Kidney (tissue), 14 donors: ENCODE measurements around the gene BAZ1A. TPM values are rescaled to one million over a fixed set of nuclear protein-coding genes. Genes with fewer than 3 reads are reported as not detected.
"Not testable (repeated sequence)": the region's sequence is repeated elsewhere in the genome, so short reads cannot be mapped to it uniquely, and the experiment has no call there.

Experiments
- DNase-seq, 5 donors: peaks; one replicate each; pipeline ENCODE4 v3.0.0-alpha.2; 2013 to 2020
- FAIRE-seq: peaks from 2 replicates; lab custom pipeline; 2012; peaks lifted over from hg19 to GRCh38; lab: Jason Lieb, UNC
- H3K27ac ChIP-seq, 2 donors: one replicate each; pipeline ENCODE4 v1.7.0; 2013; ENCODE audit warnings: low read depth in 2 of 2, low read length in 2 of 2, inconsistent platforms in 1 of 2
- H3K27me3 ChIP-seq: one replicate; pipeline ENCODE4 v1.7.1; 2013; ENCODE audit warnings: low read length, inconsistent platforms; ENCODE audit not compliant: control insufficient read depth, insufficient read depth
- H3K36me3 ChIP-seq, 3 donors: one replicate each; pipeline versions ENCODE4 v1.7.0 to v1.7.1; 2013; ENCODE audit warnings: low read length in 3 of 3, control low read depth in 1 of 3, inconsistent platforms in 1 of 3; ENCODE audit not compliant: insufficient read depth in 3 of 3, control insufficient read depth in 2 of 3
- H3K4me1 ChIP-seq, 3 donors: one replicate each; pipeline versions ENCODE4 v1.7.0 to v1.7.1; 2013; ENCODE audit warnings: low read length in 3 of 3, inconsistent platforms in 1 of 3, low read depth in 1 of 3; ENCODE audit not compliant: control insufficient read depth in 2 of 3, insufficient read depth in 2 of 3
- H3K4me3 ChIP-seq, 3 donors: one replicate each; pipeline versions ENCODE4 v1.7.0 to v1.8.1; 2013; ENCODE audit warnings: low read length in 3 of 3, control low read depth in 1 of 3, inconsistent platforms in 1 of 3
- H3K9ac ChIP-seq, 3 donors: one replicate each; pipeline versions ENCODE4 v1.7.0 to v1.7.1; 2013; ENCODE audit warnings: low read length in 3 of 3, control low read depth in 1 of 3, inconsistent platforms in 1 of 3
- H3K9me3 ChIP-seq, 3 donors: one replicate each; pipeline versions ENCODE4 v1.7.0 to v1.7.1; 2013; ENCODE audit warnings: low read length in 3 of 3, control low read depth in 1 of 3, inconsistent platforms in 1 of 3; ENCODE audit not compliant: control insufficient read depth in 2 of 3, insufficient read depth in 1 of 3
- CTCF ChIP-seq: IDR thresholded peaks from 3 replicates; pipeline ENCODE4 v1.5.1; 2012; ENCODE audit warnings: mild to moderate bottlenecking, moderate library complexity, borderline replicate concordance; ENCODE audit not compliant: insufficient read depth; ENCODE audit errors: extremely low read depth
- intact Hi-C: fragments of 100-400 bp; cut with DNase I; formaldehyde crosslinking; loops from one replicate; pipeline ENCODE4 v1.11.1; 2022
- polyA plus RNA-seq: library from polyadenylated mRNA; stranded (reverse); fragments of 350-450 nt; fragmentation: Illumina TruSeq; extraction: RNeasy Lipid Tissue Mini Kit (QIAGEN cat#74804); gene quantifications from one replicate; pipeline ENCODE4 v1.2.3, GENCODE V29; 2014; ENCODE audit warnings: low read depth, low replicate concordance; ENCODE audit not compliant: insufficient read depth
- total RNA-seq: library from RNA; stranded (reverse); fragmentation: NEBNext Ultra II Directional; extraction: Animal tissue kit (Norgen Biotek cat#: 25700); gene quantifications from one replicate; pipeline ENCODE4 v1.2.1, GENCODE V29; 2021
- donor health status: control.
- donor health status: control.
- donor health status: control.
- donor health status: control.
- donor health status: control.
- donor health status: DM: yes; HTN: yes; CAD: no.
- donor health status: Normal renal cell carcinoma (clear cell type).

Gene BAZ1A
- total and polyA plus RNA-seq, 2 donors from 2014 or later, result 3.1 to 20.8 TPM

DNA sequence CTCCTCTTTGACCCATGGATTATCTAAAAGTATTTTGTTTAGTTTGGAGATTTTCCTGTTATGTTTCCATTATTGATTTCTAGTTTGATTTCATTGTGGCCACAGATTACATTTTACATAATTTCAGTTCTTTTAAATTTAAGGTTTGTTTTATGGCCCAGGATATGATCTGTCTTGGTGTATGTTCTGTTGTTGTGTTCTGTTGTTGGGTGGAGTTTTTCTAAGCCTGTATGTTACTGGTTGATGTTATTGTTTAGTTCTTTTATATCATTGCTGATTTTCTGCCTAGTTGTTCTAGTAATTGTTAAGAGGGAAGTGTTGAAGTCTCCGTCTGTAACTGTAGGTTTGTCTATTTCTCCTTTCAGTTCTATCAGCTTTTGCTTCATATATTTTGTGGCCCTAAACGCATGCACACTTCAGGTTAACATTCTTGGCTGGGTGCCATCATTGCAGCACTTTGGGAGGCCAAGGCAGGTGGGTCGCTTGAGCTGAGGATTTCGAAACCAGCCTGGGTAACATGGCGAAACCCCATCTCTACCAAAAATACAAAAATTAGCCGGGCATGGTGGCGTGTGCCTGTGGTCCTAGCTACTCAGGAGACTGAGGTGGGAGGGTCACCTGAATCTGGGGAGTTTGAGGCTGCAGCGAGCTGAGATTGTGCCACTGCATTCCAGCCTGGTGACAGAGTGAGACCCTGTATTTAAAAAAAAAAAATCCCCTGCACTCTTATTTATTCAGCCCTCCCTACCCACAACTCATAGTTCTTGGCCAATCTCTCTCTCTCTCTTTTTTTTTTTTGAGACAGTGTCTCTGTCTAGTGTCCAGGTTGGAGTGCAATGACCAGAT is 132.7 kb downstream of the BAZ1A start:
- Histone ChIP-seq H3K9me3 (no peaks in the 10 kb centered on the region), H3K9ac (no peak overlapping the region), H3K27ac (no peak overlapping the region), H3K4me3 (no peak overlapping the region), H3K36me3 (no peaks in the 10 kb centered on the region), H3K27me3 (no peaks in the 10 kb centered on the region), H3K4me1 (no peaks in the 10 kb centered on the region)
- TF ChIP-seq CTCF, result no peak
- intact Hi-C loops, result no loop called here
- DNase-seq (no peak), FAIRE-seq (no peak)

GRCh38 chr14:34741840-34742239 is 133.3 kb downstream of the BAZ1A start:
- H3K27me3 ChIP-seq, result no peaks in the 10 kb centered on the region
- H3K4me3 ChIP-seq, result no peak overlapping the region
- peak; percentile 38 for FAIRE-seq
- no peaks in the 10 kb centered on the region for H3K4me1 ChIP-seq
- H3K36me3 ChIP-seq, result no peaks in the 10 kb centered on the region
- H3K9me3 ChIP-seq, result no peaks in the 10 kb centered on the region
- intact Hi-C loops, result no loop called here
- no peak overlapping the region for H3K27ac ChIP-seq
- TF ChIP-seq CTCF, result no peak
- DNase-seq, result no peak
- H3K9ac ChIP-seq, result no peak overlapping the region

- H3K36me3 ChIP-seq, DNase-seq, H3K9me3 ChIP-seq, H3K27me3 ChIP-seq, H3K4me3 ChIP-seq, H3K27ac ChIP-seq, FAIRE-seq, intact Hi-C loops, H3K9ac ChIP-seq, H3K4me1 ChIP-seq: not testable (repeated sequence)
Measured at GRCh38 chr14:34740139-34740538, 135.0 kb downstream of the BAZ1A start.

DNA sequence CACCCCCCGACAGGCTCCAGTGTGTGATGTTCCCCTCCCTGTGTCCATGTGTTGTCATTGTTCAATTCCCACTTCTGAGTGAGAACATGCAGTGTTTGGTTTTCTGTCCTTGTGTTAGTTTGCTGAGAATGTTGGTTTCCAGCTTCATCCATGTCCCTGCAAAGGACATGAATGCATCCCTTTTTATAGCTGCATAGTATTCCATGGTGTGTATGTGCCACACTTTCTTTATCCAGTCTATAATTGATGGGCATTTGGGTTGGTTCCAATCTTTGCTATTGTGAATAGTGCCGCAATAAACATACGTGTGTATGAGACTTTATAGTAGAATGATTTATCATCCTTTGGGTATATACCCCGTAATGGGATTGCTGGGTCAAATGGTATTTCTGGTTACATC is 138.1 kb downstream of the BAZ1A start:
- H3K9me3 ChIP-seq, H3K4me1 ChIP-seq, DNase-seq, FAIRE-seq, H3K9ac ChIP-seq, H3K36me3 ChIP-seq, H3K27me3 ChIP-seq, H3K4me3 ChIP-seq, H3K27ac ChIP-seq, intact Hi-C loops: not testable (repeated sequence)
